Keratinocyte (primary cell): ENCODE measurements around the gene MLF2. TPM values are rescaled to one million over a fixed set of nuclear protein-coding genes. Genes with fewer than 3 reads are reported as not detected.

Source experiments
- DNase-seq: peaks from one replicate; pipeline ENCODE4 v3.0.0-alpha.2; 2011; ENCODE audit warnings: low read depth, missing footprints, low spot score
- FAIRE-seq: peaks from 2 replicates; lab custom pipeline; 2011; peaks lifted over from hg19 to GRCh38; lab: Jason Lieb, UNC
- H2AFZ ChIP-seq: 2 replicates; pipeline ENCODE4 v1.6.0; 2012; ENCODE audit warnings: low read length, control low read depth, inconsistent platforms; ENCODE audit not compliant: control insufficient read depth
- H3K27ac ChIP-seq: 2 replicates; pipeline ENCODE4 v1.5.1; 2011; ENCODE audit warnings: low read length; ENCODE audit not compliant: control insufficient read depth, insufficient read depth
- H3K27me3 ChIP-seq: 3 replicates; pipeline ENCODE4 v1.6.0; 2011; ENCODE audit warnings: low read length; ENCODE audit not compliant: control insufficient read depth, insufficient read depth; ENCODE audit errors: extremely low read depth
- H3K36me3 ChIP-seq, 2 experiments: 2 replicates in 1 of 2; 3 replicates in 1 of 2; pipeline ENCODE4 v1.5.1; 2011; ENCODE audit warnings: low read length in 2 of 2, mild to moderate bottlenecking in 1 of 2; ENCODE audit not compliant: control insufficient read depth in 2 of 2, insufficient read depth in 2 of 2; ENCODE audit errors: extremely low read depth in 1 of 2
- H3K4me1 ChIP-seq: 3 replicates; pipeline ENCODE4 v1.5.1; 2011; ENCODE audit warnings: low read length; ENCODE audit not compliant: control insufficient read depth, insufficient read depth; ENCODE audit errors: extremely low read depth
- H3K4me2 ChIP-seq: 3 replicates; pipeline ENCODE4 v1.6.0; 2011; ENCODE audit warnings: low read depth, low read length; ENCODE audit not compliant: control insufficient read depth, insufficient read depth; ENCODE audit errors: extremely low read depth
- H3K4me3 ChIP-seq, 3 experiments: fragments of 200-600 bp in 1 of 3; sonication (generic) in 1 of 3; 2 replicates in 2 of 3; 3 replicates in 1 of 3; pipeline ENCODE4 v1.5.1; 2011 to 2016; ENCODE audit warnings: low read length in 3 of 3, mild to moderate bottlenecking in 3 of 3, control low read depth in 2 of 3, inconsistent platforms in 1 of 3, low read depth in 1 of 3, mixed read lengths in 1 of 3, mixed run types in 1 of 3, moderate library complexity in 1 of 3; ENCODE audit not compliant: control insufficient read depth in 2 of 3, insufficient read depth in 2 of 3; ENCODE audit errors: extremely low read depth in 1 of 3
- H3K79me2 ChIP-seq: 2 replicates; pipeline ENCODE4 v1.6.0; 2012; ENCODE audit warnings: low read length; ENCODE audit not compliant: control insufficient read depth, insufficient read depth
- H3K9ac ChIP-seq: 3 replicates; pipeline ENCODE4 v1.6.0; 2011; ENCODE audit warnings: low read length; ENCODE audit not compliant: control insufficient read depth, insufficient read depth; ENCODE audit errors: extremely low read depth
- H3K9me1 ChIP-seq: 3 replicates; pipeline ENCODE4 v1.6.0; 2011; ENCODE audit warnings: low read length; ENCODE audit not compliant: control insufficient read depth, insufficient read depth; ENCODE audit errors: extremely low read depth
- H3K9me3 ChIP-seq: 2 replicates; pipeline ENCODE4 v1.5.1; 2012; ENCODE audit warnings: low read depth, low read length; ENCODE audit not compliant: control insufficient read depth
- H4K20me1 ChIP-seq: 3 replicates; pipeline ENCODE4 v1.6.0; 2011; ENCODE audit warnings: low read length; ENCODE audit not compliant: control insufficient read depth, insufficient read depth; ENCODE audit errors: extremely low read depth
- EZH2 ChIP-seq: IDR thresholded peaks from one replicate; pipeline ENCODE4 v1.6.1; 2012; ENCODE audit warnings: inconsistent platforms, mild to moderate bottlenecking, low read length, moderate library complexity
- dilution Hi-C: fragments of 300-500 bp; cut with MboI; formaldehyde crosslinking; loops from one replicate; pipeline ENCODE4 v1.7.0; 2020; ENCODE audit warnings: low sequenced_read_pairs; ENCODE audit not compliant: extremely low pct_ligation_motif_present
- polyA plus RNA-seq, 5 experiments: library from polyadenylated mRNA; depleted of rRNA in 3 of 5; stranded (reverse) in 3 of 5; stranded (forward) in 1 of 5; unstranded in 1 of 5; fragments of >200 nt; gene quantifications; 1 replicate in 1 of 5; 2 replicates in 3 of 5; 3 replicates in 1 of 5; pipeline versions ENCODE4 v1.2.1 to v1.2.3, GENCODE V29; 2011 to 2012; ENCODE audit warnings: missing spikeins in 2 of 5, low read depth in 1 of 5, low replicate concordance in 1 of 5
- TF ChIP-seq, protein P1 (sequence below), 3 experiments: IDR thresholded peaks in 1 of 3; conservative IDR thresholded peaks in 1 of 3; optimal IDR thresholded peaks in 1 of 3; 2 replicates in 2 of 3; 3 replicates in 1 of 3; pipeline versions ENCODE3 to v1.5.1; 2011; ENCODE audit warnings: low read length in 3 of 3, mild to moderate bottlenecking in 3 of 3, moderate library complexity in 2 of 3, control low read depth in 1 of 3, inconsistent platforms in 1 of 3; ENCODE audit not compliant: insufficient read depth in 2 of 3; ENCODE audit errors: extremely low read depth in 1 of 3

The MLF2 gene
- polyA plus RNA-seq, 1 donor (not counting 4 experiments of a cell fraction or from before 2014, with no cell fraction given), result 317 TPM

DNA sequence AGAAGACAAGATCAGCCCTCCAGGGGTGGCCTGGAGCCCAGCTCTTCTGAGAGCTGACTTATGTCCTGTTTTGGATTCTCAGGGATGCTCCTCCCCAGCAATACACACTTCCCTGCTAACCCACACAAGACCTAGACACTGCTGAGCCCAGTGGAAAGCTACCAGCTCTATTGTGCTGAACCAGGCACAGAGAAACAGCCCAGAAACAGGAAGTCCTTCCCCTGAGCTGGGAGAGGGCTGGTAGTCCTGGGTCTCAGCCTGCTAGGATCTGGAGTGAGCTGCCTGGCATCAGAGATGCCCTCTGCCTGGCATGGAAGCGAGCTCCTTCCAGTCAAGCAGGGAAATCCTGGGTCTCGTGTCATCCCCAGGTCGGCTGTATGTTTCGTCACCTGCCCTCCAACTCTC lies 18.2 kb upstream of the MLF2 start:
- Histone ChIP-seq H3K27ac (no peak overlapping the region), H3K79me2 (peaks cover 11% of the 10 kb centered on the region), H3K4me3 (no peak overlapping the region), H3K9me3 (no peaks in the 10 kb centered on the region), H3K9me1 (no peaks in the 10 kb centered on the region), H4K20me1 (no peaks in the 10 kb centered on the region), H3K36me3 (peaks cover 4 to 7% of the 10 kb centered on the region in 2 experiments), H3K9ac (no peak overlapping the region), H3K27me3 (peaks cover 22% of the 10 kb centered on the region), H3K4me2 (no peak overlapping the region), H2AFZ (no peak overlapping the region), H3K4me1 (peaks cover 14% of the 10 kb centered on the region)
- dilution Hi-C loops, result no loop called here
- no peak for FAIRE-seq
- TF ChIP-seq, protein P1, sequence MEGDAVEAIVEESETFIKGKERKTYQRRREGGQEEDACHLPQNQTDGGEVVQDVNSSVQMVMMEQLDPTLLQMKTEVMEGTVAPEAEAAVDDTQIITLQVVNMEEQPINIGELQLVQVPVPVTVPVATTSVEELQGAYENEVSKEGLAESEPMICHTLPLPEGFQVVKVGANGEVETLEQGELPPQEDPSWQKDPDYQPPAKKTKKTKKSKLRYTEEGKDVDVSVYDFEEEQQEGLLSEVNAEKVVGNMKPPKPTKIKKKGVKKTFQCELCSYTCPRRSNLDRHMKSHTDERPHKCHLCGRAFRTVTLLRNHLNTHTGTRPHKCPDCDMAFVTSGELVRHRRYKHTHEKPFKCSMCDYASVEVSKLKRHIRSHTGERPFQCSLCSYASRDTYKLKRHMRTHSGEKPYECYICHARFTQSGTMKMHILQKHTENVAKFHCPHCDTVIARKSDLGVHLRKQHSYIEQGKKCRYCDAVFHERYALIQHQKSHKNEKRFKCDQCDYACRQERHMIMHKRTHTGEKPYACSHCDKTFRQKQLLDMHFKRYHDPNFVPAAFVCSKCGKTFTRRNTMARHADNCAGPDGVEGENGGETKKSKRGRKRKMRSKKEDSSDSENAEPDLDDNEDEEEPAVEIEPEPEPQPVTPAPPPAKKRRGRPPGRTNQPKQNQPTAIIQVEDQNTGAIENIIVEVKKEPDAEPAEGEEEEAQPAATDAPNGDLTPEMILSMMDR (optimal IDR thresholded peaks at IDR 0.05 in 1 of 3, IDR thresholded peaks at IDR 0.05 in 1 of 3, conservative IDR thresholded peaks at IDR 0.05 in 1 of 3; ENCODE audit: extremely low read depth in 1 of 3, insufficient read depth in 2 of 3, low read length in 3 of 3), result no peak
- no peak for TF ChIP-seq EZH2
- no peak for DNase-seq

DNA sequence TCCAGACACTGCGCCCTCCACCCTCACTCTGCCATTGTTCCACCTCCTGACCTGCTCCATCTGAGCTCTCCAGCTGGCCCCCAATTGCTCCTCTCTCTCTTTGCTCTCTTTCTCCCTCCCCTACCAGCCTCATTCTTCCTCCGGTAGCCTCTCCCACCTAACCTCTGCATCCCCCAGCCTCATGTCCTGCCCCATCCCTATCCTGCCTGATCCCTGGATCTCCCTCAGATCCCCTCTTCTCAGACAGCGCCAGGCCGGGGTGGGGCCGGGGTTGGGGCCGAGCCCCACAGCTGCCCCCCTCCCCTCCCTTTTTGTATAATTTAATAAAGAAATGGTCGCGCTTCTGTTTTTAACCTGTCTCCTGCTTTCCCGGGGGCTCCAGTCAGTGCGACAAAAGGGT lies 17.7 kb upstream of the MLF2 start:
- H3K27me3 ChIP-seq, result peaks cover 22% of the 10 kb centered on the region
- no peak for FAIRE-seq
- peaks cover 4 to 7% of the 10 kb centered on the region in 2 experiments for H3K36me3 ChIP-seq
- no peak overlapping the region for H3K4me2 ChIP-seq
- DNase-seq, result no peak
- dilution Hi-C loops, result no loop called here
- H3K79me2 ChIP-seq, result peaks cover 11% of the 10 kb centered on the region
- peaks cover 14% of the 10 kb centered on the region for H3K4me1 ChIP-seq
- H3K27ac ChIP-seq, result no peak overlapping the region
- no peaks in the 10 kb centered on the region for H3K9me1 ChIP-seq
- no peaks in the 10 kb centered on the region for H3K9me3 ChIP-seq
- no peaks in the 10 kb centered on the region for H4K20me1 ChIP-seq
- no peak overlapping the region for H2AFZ ChIP-seq
- TF ChIP-seq, protein P1 (optimal IDR thresholded peaks at IDR 0.05 in 1 of 3, IDR thresholded peaks at IDR 0.05 in 1 of 3, conservative IDR thresholded peaks at IDR 0.05 in 1 of 3; ENCODE audit: extremely low read depth in 1 of 3, insufficient read depth in 2 of 3, low read length in 3 of 3), result no peak
- no peak for TF ChIP-seq EZH2
- H3K9ac ChIP-seq, result no peak overlapping the region
- no peak overlapping the region for H3K4me3 ChIP-seq
